IPS-NIHi7 (cell line): ENCODE data around the gene ANKRD60.

Source experiments
- DNase-seq: peaks from one replicate; pipeline ENCODE4 v3.0.0; 2012; ENCODE audit warnings: mixed read lengths; ENCODE audit errors: extremely low spot score

Gene ANKRD60

GRCh38 chr20:58244517-58245030 lies 16.1 kb upstream of the ANKRD60 start:
- DNase-seq = no peak

GRCh38 chr20:58243653-58244410 lies 15.4 kb upstream of the ANKRD60 start:
- no peak for DNase-seq

- DNase-seq = no peak
Measured at GRCh38 chr20:58242824-58243223, 14.4 kb upstream of the ANKRD60 start.

- no peak for DNase-seq
Measured at GRCh38 chr20:58241766-58242465, 13.5 kb upstream of the ANKRD60 start.

- no peak for DNase-seq
Measured at GRCh38 chr20:58240471-58240870, 12.0 kb upstream of the ANKRD60 start.

- DNase-seq = no peak
Measured at GRCh38 chr20:58239216-58239615, 10.8 kb upstream of the ANKRD60 start.

- no peak for DNase-seq
Measured at GRCh38 chr20:58238490-58238889, 10.0 kb upstream of the ANKRD60 start.

GRCh38 chr20:58237318-58238132 lies 9.1 kb upstream of the ANKRD60 start:
- DNase-seq = no peak

- peak; percentile 88 for DNase-seq
Measured at GRCh38 chr20:58236612-58237317, 8.3 kb upstream of the ANKRD60 start.

- DNase-seq = no peak
Measured at GRCh38 chr20:58235010-58235409, 6.6 kb upstream of the ANKRD60 start.

- peak; percentile 81 for DNase-seq
Measured at GRCh38 chr20:58233881-58234528, 5.6 kb upstream of the ANKRD60 start.

- no peak for DNase-seq
Measured at GRCh38 chr20:58233393-58233792, 4.9 kb upstream of the ANKRD60 start.

GRCh38 chr20:58231683-58232082 lies 3.2 kb upstream of the ANKRD60 start:
- DNase-seq = no peak

- DNase-seq = peak; percentile 61
Measured at GRCh38 chr20:58229198-58229798, 845 bp upstream of the ANKRD60 start.

GRCh38 chr20:58228103-58228483 lies 360 bp downstream of the ANKRD60 start:
- peak; percentile 34 for DNase-seq

GRCh38 chr20:58227391-58228102 lies 906 bp downstream of the ANKRD60 start:
- DNase-seq = no peak

GRCh38 chr20:58225452-58226200 lies 2.8 kb downstream of the ANKRD60 start:
- DNase-seq = no peak

- DNase-seq = no peak
Measured at GRCh38 chr20:58224974-58225373, 3.5 kb downstream of the ANKRD60 start.

GRCh38 chr20:58224097-58224496 lies 4.4 kb downstream of the ANKRD60 start:
- DNase-seq = no peak
